NCI-H82 (cell line): ENCODE measurements around the gene TUBB4B.

Experiments used
- DNase-seq: peaks from one replicate; lab custom pipeline; 2025; lab: John Stamatoyannopoulos, UW

TUBB4B gene

DNA sequence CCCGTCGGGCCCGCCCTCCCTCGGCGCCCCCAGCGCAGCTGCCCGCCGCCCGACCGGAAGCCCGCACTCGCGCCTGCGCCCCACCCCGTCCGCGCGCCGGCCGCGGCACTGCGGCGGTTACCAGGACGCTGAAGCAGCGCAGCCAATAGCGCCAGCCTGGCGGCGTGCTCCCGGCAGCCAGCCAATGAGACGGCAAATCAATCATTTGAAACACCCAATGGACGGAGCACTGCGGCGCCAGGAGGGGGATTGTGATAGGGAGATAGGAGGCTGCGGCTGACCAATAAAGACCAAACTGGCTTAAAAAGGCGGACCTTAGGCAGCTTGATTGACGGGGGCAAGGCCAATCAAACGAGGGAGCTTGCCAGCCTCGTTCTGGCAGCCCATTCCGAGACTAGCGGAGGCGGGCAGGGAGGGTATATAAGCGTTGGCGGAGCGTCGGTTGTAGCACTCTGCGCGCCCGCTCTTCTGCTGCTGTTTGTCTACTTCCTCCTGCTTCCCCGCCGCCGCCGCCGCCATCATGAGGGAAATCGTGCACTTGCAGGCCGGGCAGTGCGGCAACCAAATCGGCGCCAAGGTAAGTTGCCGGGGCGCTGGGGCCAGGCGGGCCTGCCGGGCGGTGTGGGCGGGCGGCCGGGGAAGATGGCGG, at the start of gene TUBB4B:
TSS of gene TUBB4B (plus strand) at position 447 of the 649 bp plus-strand sequence. CDS start at position 521, 74 bp downstream.
- peak; percentile 100 for DNase-seq

- DNase-seq = no peak
Observed at GRCh38 chr9:137191691-137192447, 49.2 kb upstream of the TUBB4B start.

GRCh38 chr9:137192448-137192780, 48.7 kb upstream of the TUBB4B start:
- no peak for DNase-seq

- DNase-seq = no peak
Observed at GRCh38 chr9:137192859-137193258, 48.2 kb upstream of the TUBB4B start.

- DNase-seq = no peak
Observed at GRCh38 chr9:137193771-137194170, 47.3 kb upstream of the TUBB4B start.

DNA sequence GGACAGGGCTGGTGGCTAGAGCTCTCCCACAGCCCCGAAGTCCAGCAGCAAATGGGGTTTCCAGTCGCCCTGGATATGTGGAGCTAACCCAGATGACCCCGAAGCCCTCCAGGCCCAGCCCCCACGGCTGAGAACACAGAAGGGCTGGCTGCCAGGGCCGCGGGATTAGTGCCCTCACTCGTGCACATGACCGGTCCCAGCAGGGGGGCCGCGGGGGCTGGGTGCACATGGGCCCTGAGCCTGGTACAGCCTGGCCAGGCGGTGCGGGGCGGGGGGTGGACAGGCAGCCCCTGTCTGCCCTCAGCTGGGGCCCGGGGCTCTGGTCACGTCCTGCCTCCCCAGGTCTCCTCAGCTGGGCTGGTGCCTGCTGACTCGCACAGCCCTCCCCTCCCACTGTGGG, 46.7 kb upstream of the TUBB4B start:
- peak; percentile 48 for DNase-seq

GRCh38 chr9:137194909-137195308, 46.2 kb upstream of the TUBB4B start:
- DNase-seq = no peak

DNA sequence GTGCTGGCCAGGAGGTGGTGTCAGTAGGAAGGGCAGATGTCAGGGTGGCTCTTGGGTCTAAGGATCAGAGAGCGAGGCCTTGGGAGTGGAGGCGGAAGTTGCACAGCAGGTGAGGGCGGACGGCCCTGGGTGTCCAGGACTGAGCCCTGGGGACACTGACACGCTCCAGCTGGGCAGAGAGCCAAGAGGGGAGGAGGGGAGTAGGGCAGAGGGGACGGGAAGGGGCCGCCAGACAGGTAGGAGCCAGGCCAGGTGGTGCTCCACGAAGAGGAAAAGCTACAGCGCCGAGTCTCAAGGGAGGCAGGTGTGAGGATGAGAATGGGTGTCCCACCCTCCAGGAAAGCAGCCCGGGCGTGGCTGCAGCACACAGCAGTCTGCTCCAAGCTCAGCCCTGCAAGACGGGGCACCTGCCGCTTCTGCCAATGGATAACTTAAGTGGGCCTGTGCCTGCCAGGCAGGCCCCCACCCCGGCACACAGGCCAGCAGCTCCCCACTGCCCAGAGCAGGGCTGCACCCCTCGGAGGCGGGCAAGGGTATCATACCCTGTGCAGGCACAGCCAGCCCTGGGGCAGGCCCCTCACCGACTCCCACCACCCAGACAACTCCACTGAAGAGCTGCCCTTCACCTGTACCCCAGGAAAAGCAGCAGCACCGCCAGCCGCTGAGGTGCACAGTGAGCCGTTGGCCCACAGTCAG, 45.4 kb upstream of the TUBB4B start:
- peak; percentile 42 for DNase-seq

DNA sequence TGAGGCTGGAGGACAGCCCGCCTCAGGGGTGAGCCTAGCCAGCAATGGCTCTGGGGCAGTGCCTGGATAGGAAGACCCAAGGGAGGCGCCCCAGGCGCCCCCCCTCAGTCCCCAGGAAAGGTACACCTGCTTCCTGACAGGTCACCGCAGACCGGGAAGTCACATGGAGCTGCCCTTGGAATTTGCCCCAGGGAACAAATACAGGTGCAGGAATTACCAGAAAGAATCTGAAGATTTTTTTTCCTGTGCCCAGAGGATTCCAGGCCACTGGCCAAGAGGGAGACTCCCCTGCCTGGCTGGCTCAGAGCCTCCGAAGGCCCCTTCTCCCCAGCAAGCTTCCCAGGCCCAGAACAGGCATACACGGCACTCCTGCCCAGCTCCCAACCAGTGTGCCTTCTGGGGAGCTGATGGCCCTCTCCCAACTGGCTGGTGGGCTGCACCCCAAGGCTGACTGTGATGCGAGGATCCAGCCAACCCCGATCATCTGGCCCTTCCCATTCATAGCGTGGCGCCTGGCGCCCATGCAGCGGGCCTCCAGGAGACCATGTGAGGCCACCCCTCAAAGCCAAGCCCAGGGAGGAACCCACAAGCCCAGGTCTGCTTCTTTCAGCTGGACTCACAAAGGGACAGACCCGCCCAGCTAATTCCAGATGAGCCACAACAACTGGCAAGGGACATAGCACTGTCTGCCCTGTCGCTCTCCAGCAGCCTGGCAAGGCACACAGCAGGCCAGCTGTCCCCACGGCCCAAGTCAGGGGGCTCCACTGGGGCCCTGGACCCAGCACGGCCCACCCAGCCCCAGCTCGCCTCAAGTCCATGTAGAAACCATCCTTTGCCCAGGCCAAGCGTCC, 42.8 kb upstream of the TUBB4B start:
- no peak for DNase-seq

DNA sequence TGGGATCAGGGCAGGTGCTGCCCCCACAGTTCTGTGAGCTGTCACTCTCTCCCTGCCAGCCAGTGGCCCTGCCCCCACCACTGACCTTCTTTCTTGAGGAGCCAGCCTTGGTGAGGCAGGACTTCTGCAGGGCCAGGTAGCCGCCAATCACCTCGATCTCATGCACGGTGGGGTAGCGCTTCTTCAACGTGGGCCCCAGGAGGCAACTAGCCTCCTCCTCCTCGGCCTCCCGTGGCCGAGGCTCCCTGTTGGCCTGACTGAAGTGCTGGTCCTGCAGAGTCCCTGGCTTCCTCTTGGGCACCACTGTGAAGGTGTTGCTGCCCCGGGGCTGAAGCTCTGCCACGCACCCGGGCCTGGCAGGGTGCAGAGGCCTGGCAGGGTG, 42.2 kb upstream of the TUBB4B start:
- DNase-seq = no peak

DNA sequence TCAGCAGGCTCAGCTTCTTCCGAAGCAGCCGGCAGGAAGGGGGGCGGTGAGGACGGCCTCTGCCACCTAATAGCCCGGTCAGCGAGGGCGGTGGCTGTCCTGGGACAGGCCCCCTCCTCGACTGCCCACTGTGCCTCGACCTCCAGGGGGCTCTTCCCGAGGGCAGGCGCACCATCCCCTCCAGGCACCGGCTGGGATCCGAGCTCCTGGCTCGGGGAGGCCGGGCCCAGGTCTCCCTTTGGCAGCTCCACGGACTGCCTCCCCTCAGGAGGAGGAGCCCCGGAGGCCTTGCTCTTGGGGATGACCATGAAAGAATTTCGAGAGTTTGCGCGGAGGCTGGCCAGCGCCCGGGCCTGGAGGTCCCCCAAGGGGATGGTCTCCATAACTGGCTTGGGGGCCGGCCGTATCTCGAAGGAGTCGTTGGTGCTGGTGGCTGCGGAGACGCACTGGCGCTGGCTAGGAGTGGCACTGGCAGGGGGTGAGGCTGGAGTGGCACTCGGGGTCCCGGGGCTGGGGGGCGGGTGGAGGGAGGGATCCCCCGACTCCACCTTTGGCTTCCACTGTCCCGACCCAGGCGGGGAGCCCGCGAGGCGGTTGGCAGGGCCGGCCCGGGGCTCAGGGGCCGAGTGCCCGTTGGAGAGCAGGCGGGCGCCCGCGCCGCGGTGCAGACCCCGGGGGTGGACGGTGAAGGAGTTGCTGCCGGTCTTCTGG, 41.5 kb upstream of the TUBB4B start:
- DNase-seq = no peak

GRCh38 chr9:137200311-137201204, 40.5 kb upstream of the TUBB4B start, which contains the start of gene TPRN:
TPRN (minus strand) TSS chr9:137200741; CDS start chr9:137200711, 30 bp downstream.
- peak; percentile 100 for DNase-seq

- DNase-seq = no peak
Observed at GRCh38 chr9:137201205-137201868, 39.8 kb upstream of the TUBB4B start.

- no peak for DNase-seq
Observed at GRCh38 chr9:137202966-137203365, 38.1 kb upstream of the TUBB4B start.

GRCh38 chr9:137204731-137205125, 36.4 kb upstream of the TUBB4B start:
- DNase-seq = no peak

- DNase-seq = peak; percentile 89
Observed at GRCh38 chr9:137205126-137206069, 35.7 kb upstream of the TUBB4B start, which contains the start of the genes NDOR1 and TMEM203. NDOR1 (plus strand) TSS chr9:137205700; CDS start chr9:137205778, 78 bp downstream. TMEM203 (minus strand) TSS chr9:137205648; CDS start chr9:137205414, 234 bp downstream.

DNA sequence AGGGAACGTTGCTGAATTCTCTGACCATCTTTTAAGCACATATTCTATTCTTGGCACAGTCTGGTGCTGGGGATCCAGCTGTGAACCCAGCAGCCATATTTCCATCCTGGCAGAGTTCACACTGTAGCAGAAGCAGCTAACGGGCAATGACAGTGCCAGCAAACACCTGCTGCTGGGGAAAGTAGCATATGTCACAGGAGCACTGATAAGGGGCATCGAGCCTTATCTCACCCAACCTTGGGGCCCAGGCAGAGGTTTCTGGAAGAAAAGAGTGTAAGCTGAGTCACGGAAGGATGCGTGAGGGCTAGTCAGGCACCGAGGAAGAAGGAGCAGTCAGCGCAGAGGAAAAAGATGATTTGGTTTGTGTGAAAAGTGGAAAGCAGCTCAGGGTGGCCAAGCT, 34.5 kb upstream of the TUBB4B start:
- no peak for DNase-seq

GRCh38 chr9:137211532-137211931, 29.6 kb upstream of the TUBB4B start:
- no peak for DNase-seq
